H9 (cell line): Measurements from ENCODE around the gene DISC1. TPM values are rescaled to one million over a fixed set of nuclear protein-coding genes. Genes with fewer than 3 reads are reported as not detected.

Experiments used
- DNase-seq: peaks from one replicate; pipeline ENCODE4 v3.0.0-alpha.2; 2017
- H2AFZ ChIP-seq: one replicate; pipeline ENCODE4 v1.6.1; 2013; ENCODE audit warnings: mild to moderate bottlenecking, low read length, control low read depth, moderate library complexity
- H2AK5ac ChIP-seq: 2 replicates; pipeline ENCODE4 v1.6.1; 2013; ENCODE audit warnings: low read length, control low read depth, mixed read lengths; ENCODE audit not compliant: insufficient read length
- H2BK120ac ChIP-seq: one replicate; pipeline ENCODE4 v1.6.1; 2013; ENCODE audit warnings: low read depth, mild to moderate bottlenecking, low read length, control low read depth, inconsistent platforms; ENCODE audit not compliant: poor library complexity, severe bottlenecking
- H2BK12ac ChIP-seq: 2 replicates; pipeline ENCODE4 v1.6.1; 2013; ENCODE audit warnings: low read length, control low read depth, mixed read lengths, low read depth; ENCODE audit not compliant: insufficient read length
- H2BK15ac ChIP-seq: 2 replicates; pipeline ENCODE4 v1.6.1; 2013; ENCODE audit warnings: low read depth, low read length, control low read depth
- H2BK20ac ChIP-seq: one replicate; pipeline ENCODE4 v1.6.1; 2013; ENCODE audit warnings: low read depth, mild to moderate bottlenecking, low read length, control low read depth, inconsistent platforms; ENCODE audit not compliant: poor library complexity, severe bottlenecking
- H2BK5ac ChIP-seq: 2 replicates; pipeline ENCODE4 v1.6.1; 2013; ENCODE audit warnings: low read length, control low read depth, mixed read lengths; ENCODE audit not compliant: insufficient read length
- H3K14ac ChIP-seq: 2 replicates; pipeline ENCODE4 v1.6.1; 2013; ENCODE audit warnings: low read length, control low read depth; ENCODE audit not compliant: insufficient read depth
- H3K18ac ChIP-seq: 2 replicates; pipeline ENCODE4 v1.6.1; 2013; ENCODE audit warnings: low read depth, mild to moderate bottlenecking, mixed read lengths, low read length, control low read depth; ENCODE audit not compliant: insufficient read length
- H3K23ac ChIP-seq: 2 replicates; pipeline ENCODE4 v1.6.1; 2013; ENCODE audit warnings: low read length, control low read depth, mixed read lengths, low read depth; ENCODE audit not compliant: insufficient read length
- H3K23me2 ChIP-seq: 2 replicates; pipeline ENCODE4 v1.6.1; 2013; ENCODE audit warnings: low read depth, mild to moderate bottlenecking, mixed read lengths, low read length, control low read depth; ENCODE audit not compliant: insufficient read length, poor library complexity, severe bottlenecking
- H3K27ac ChIP-seq: 2 replicates; pipeline ENCODE4 v1.5.1; 2013; ENCODE audit warnings: low read length, control low read depth, mixed read lengths, low read depth; ENCODE audit not compliant: insufficient read length
- H3K27me3 ChIP-seq: 2 replicates; pipeline ENCODE4 v1.6.1; 2013; ENCODE audit warnings: low read length, control low read depth, inconsistent platforms; ENCODE audit not compliant: insufficient read depth
- H3K4ac ChIP-seq: 2 replicates; pipeline ENCODE4 v1.6.1; 2013; ENCODE audit warnings: low read depth, mild to moderate bottlenecking, control low read depth, inconsistent platforms, low read length, moderate library complexity
- H3K4me1 ChIP-seq: 2 replicates; pipeline ENCODE4 v1.6.1; 2013; ENCODE audit warnings: low read length, control low read depth, inconsistent platforms; ENCODE audit not compliant: insufficient read depth
- H3K4me2 ChIP-seq: 2 replicates; pipeline ENCODE4 v1.6.1; 2013; ENCODE audit warnings: low read length, control low read depth, mixed read lengths; ENCODE audit not compliant: insufficient read length, insufficient read depth
- H3K56ac ChIP-seq: 2 replicates; pipeline ENCODE4 v1.6.1; 2013; ENCODE audit warnings: low read depth, mild to moderate bottlenecking, mixed read lengths, low read length, control low read depth; ENCODE audit not compliant: insufficient read length
- H3K79me1 ChIP-seq: 2 replicates; pipeline ENCODE4 v1.6.1; 2013; ENCODE audit warnings: low read depth, mild to moderate bottlenecking, moderate library complexity, low read length, control low read depth, inconsistent platforms; ENCODE audit not compliant: insufficient read depth, poor library complexity, severe bottlenecking
- H3K79me2 ChIP-seq: 2 replicates; pipeline ENCODE4 v1.6.1; 2013; ENCODE audit warnings: low read length, control low read depth, inconsistent platforms; ENCODE audit not compliant: insufficient read depth
- H3K9ac ChIP-seq: 2 replicates; pipeline ENCODE4 v1.6.1; 2013; ENCODE audit warnings: low read length, control low read depth, mixed read lengths; ENCODE audit not compliant: insufficient read length; ENCODE audit errors: extremely low read depth
- H3K9me3 ChIP-seq: one replicate; pipeline ENCODE4 v1.6.1; 2013; ENCODE audit warnings: low read depth, low read length, inconsistent platforms; ENCODE audit not compliant: control insufficient read depth
- H3T11ph ChIP-seq: one replicate; pipeline ENCODE4 v1.6.1; 2013; ENCODE audit warnings: mild to moderate bottlenecking, low read length, control low read depth, inconsistent platforms
- H4K20me1 ChIP-seq: one replicate; pipeline ENCODE4 v1.6.1; 2013; ENCODE audit not compliant: control insufficient read depth, insufficient read length, insufficient read depth
- H4K5ac ChIP-seq: 2 replicates; pipeline ENCODE4 v1.6.1; 2013; ENCODE audit warnings: low read depth, mild to moderate bottlenecking, mixed read lengths, low read length, control low read depth; ENCODE audit not compliant: insufficient read length
- H4K8ac ChIP-seq: replicated peaks from 2 replicates; pipeline ENCODE4 v1.6.1; 2013; ENCODE audit warnings: low read length, control low read depth, mixed read lengths, low read depth; ENCODE audit not compliant: insufficient read length
- H4K91ac ChIP-seq: 2 replicates; pipeline ENCODE4 v1.6.1; 2013; ENCODE audit warnings: low read depth, mild to moderate bottlenecking, moderate library complexity, mixed read lengths, low read length, control low read depth; ENCODE audit not compliant: insufficient read length
- H3K27ac Mint-ChIP-seq, 3 experiments: 2 replicates in 2 of 3; 3 replicates in 1 of 3; pipeline ENCODE4 v1.8.0; 2020 to 2021; ENCODE audit warnings: mixed read lengths in 3 of 3, mild to moderate bottlenecking in 1 of 3, moderate library complexity in 1 of 3
- H3K27me3 Mint-ChIP-seq: 2 replicates; pipeline ENCODE4 v1.8.0; 2021; ENCODE audit warnings: low read depth, mild to moderate bottlenecking, moderate library complexity, mixed read lengths
- H3K36me3 Mint-ChIP-seq, 3 experiments: 2 replicates in 2 of 3; 3 replicates in 1 of 3; pipeline ENCODE4 v1.8.0; 2020 to 2021; ENCODE audit warnings: low read depth in 3 of 3, mixed read lengths in 3 of 3; ENCODE audit not compliant: insufficient read depth in 1 of 3
- H3K4me1 Mint-ChIP-seq, 2 experiments: 2 replicates each; pipeline ENCODE4 v1.8.0; 2020; ENCODE audit warnings: mixed read lengths in 2 of 2
- H3K4me3 Mint-ChIP-seq, 2 experiments: 2 replicates in 1 of 2; 3 replicates in 1 of 2; pipeline ENCODE4 v1.8.0; 2020 to 2021; ENCODE audit warnings: mild to moderate bottlenecking in 2 of 2, mixed read lengths in 2 of 2, moderate library complexity in 1 of 2
- H3K9me3 Mint-ChIP-seq, 2 experiments: 2 replicates in 1 of 2; 3 replicates in 1 of 2; pipeline ENCODE4 v1.8.0; 2020; ENCODE audit warnings: mild to moderate bottlenecking in 2 of 2, mixed read lengths in 2 of 2, moderate library complexity in 1 of 2
- CTCF ChIP-seq: fragments of 200-600 bp; sonication (generic); conservative IDR thresholded peaks from 3 replicates; pipeline ENCODE4 v1.8.0; 2021; ENCODE audit warnings: antibody characterized with exemption, mild to moderate bottlenecking
- WGBS: extraction: QIAGEN DNeasy Blood & Tissue Kit; methylation state at CpG from one replicate; pipeline ENCODE4 v1.1.7; 2013; ENCODE audit warnings: missing lambda C conversion rate, low lambda C conversion rate, mixed read lengths; ENCODE audit not compliant: insufficient read length; ENCODE audit errors: extremely low coverage; 5-methylcytosine and 5-hydroxymethylcytosine counted together
- total RNA-seq: library from RNA; stranded (reverse); gene quantifications from 2 replicates; pipeline ENCODE4 v1.2.1, GENCODE V29; 2021

The DISC1 gene
- total RNA-seq, 1 experiment from 2014 or later: 2.5 TPM

DNA sequence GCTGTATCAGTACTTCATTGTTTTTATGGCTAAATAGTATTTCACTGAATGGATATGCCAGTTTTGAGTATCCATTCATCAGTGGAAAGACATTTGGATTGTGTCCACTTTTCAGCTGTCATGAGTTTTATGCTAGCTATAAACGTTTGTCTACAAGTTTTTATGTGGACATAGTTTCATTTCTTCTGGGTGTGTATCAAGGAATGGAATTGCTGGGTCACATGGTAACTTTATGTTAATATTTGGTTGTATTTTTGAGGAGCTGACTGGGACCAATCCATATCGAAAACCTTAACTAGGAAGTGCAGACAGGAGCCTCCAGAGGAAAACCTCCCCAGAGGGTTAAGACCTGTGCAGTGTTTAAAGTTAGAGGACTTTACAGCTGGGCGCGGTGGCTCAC is 31.8 kb upstream of the DISC1 start:
- no peak overlapping the region for H2BK15ac ChIP-seq
- no CpG with 5 or more reads among the region's 4 CpGs for WGBS
- H4K91ac ChIP-seq: no peak overlapping the region
- Mint-ChIP-seq H3K36me3 (no peaks in the 10 kb centered on the region; a peak in 1 of 7 replicates), H3K27ac (no peak overlapping the region), H3K9me3 (no peaks in the 10 kb centered on the region), H3K4me1 (peaks cover 14 to 16% of the 10 kb centered on the region in 2 experiments), H3K27me3 (no peaks in the 10 kb centered on the region), H3K4me3 (no peak overlapping the region)
- H3K79me1 ChIP-seq: no peaks in the 10 kb centered on the region
- H3K14ac ChIP-seq: no peak overlapping the region
- no peak overlapping the region for H4K5ac ChIP-seq
- no peaks in the 10 kb centered on the region for H3K79me2 ChIP-seq
- no peak overlapping the region for H3K56ac ChIP-seq
- H3K4me2 ChIP-seq: no peak overlapping the region
- no peaks in the 10 kb centered on the region for H3K23me2 ChIP-seq
- no peak overlapping the region for H3K23ac ChIP-seq
- TF ChIP-seq CTCF: no peak
- no peak overlapping the region for H3K18ac ChIP-seq
- H2BK5ac ChIP-seq: no peak overlapping the region
- no peaks in the 10 kb centered on the region for H4K20me1 ChIP-seq
- H3K4me1 ChIP-seq: no peaks in the 10 kb centered on the region
- H4K8ac ChIP-seq: no peak overlapping the region
- H3K9me3 ChIP-seq: no peaks in the 10 kb centered on the region
- no peak overlapping the region for H3K27ac ChIP-seq
- no peak overlapping the region for H2AK5ac ChIP-seq
- H3K4ac ChIP-seq: no peak overlapping the region
- no peak overlapping the region for H3T11ph ChIP-seq
- H2BK120ac ChIP-seq: no peak overlapping the region
- no peak overlapping the region for H2BK12ac ChIP-seq
- H3K27me3 ChIP-seq: no peaks in the 10 kb centered on the region
- no peak for DNase-seq
- no peak overlapping the region for H2AFZ ChIP-seq
- H3K9ac ChIP-seq: no peak overlapping the region
- no peak overlapping the region for H2BK20ac ChIP-seq
